ENCODE data around the gene LCN15.

DNA sequence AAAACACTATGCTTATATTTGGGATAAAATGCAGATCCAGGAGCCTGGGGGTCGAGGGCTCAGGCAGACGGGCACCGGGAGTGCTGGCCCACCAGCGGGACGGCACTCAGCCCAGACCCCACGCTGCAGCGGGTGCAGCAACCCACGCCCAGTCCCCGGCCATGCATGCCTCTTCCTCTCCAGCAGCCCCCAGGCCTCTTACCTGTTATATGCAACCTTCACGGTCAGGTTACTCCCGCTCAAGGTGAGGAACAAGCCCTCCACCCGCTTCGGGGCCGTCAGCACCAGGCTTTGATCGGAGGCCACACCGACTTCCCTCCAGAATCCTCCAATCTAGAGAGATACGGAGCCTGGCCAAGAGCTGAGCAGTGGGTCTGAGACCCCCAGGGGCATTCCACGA lies 7.5 kb downstream of the LCN15 start:
- TF ChIP-seq CTCF (IDR thresholded peaks at IDR 0.05) (no peak), POLR2A (IDR thresholded peaks at IDR 0.05) (no peak)

Measured in ovary (tissue), 3 donors.